T-helper 17 cell (primary cell): Measurements from ENCODE around the gene AOAH. TPM values are rescaled to one million over a fixed set of nuclear protein-coding genes. Genes with fewer than 3 reads are reported as not detected.

Experiments used
- ATAC-seq: fragments of 150-1000 bp; cut with Tn5 transposase; 2 replicates; pipeline ENCODE4 v1.10.0; 2021; ENCODE audit warnings: mild to moderate bottlenecking, moderate library complexity
- DNase-seq, 3 donors: peaks; one replicate each; pipeline versions ENCODE4 v3.0.0 to v3.0.0-alpha.2; 2020 to 2021
- H3K9me3 ChIP-seq: one replicate; pipeline ENCODE4 v1.7.0; 2013; ENCODE audit warnings: low read length, mild to moderate bottlenecking; ENCODE audit not compliant: control insufficient read depth, poor library complexity, severe bottlenecking
- H3K27ac Mint-ChIP-seq: one replicate; pipeline ENCODE4 v1.8.0; 2022; ENCODE audit warnings: mild to moderate bottlenecking, moderate library complexity, mixed read lengths
- H3K27me3 Mint-ChIP-seq: one replicate; pipeline ENCODE4 v1.8.0; 2022; ENCODE audit warnings: mixed read lengths
- H3K36me3 Mint-ChIP-seq: one replicate; pipeline ENCODE4 v1.8.0; 2022; ENCODE audit warnings: low read depth, mixed read lengths
- H3K4me1 Mint-ChIP-seq: one replicate; pipeline ENCODE4 v1.8.0; 2022; ENCODE audit warnings: mild to moderate bottlenecking, mixed read lengths
- H3K4me3 Mint-ChIP-seq: one replicate; pipeline ENCODE4 v1.8.0; 2022; ENCODE audit warnings: mild to moderate bottlenecking, moderate library complexity, mixed read lengths
- total RNA-seq, 4 donors: library from RNA in 2 of 4; stranded (reverse) in 2 of 4; gene quantifications; one replicate each; pipeline ENCODE4 v1.2.3 and lab custom pipeline; 2022 to 2026

The AOAH gene
- total RNA-seq, 2 donors from 2014 or later, result 2.6 to 7.0 TPM

DNA sequence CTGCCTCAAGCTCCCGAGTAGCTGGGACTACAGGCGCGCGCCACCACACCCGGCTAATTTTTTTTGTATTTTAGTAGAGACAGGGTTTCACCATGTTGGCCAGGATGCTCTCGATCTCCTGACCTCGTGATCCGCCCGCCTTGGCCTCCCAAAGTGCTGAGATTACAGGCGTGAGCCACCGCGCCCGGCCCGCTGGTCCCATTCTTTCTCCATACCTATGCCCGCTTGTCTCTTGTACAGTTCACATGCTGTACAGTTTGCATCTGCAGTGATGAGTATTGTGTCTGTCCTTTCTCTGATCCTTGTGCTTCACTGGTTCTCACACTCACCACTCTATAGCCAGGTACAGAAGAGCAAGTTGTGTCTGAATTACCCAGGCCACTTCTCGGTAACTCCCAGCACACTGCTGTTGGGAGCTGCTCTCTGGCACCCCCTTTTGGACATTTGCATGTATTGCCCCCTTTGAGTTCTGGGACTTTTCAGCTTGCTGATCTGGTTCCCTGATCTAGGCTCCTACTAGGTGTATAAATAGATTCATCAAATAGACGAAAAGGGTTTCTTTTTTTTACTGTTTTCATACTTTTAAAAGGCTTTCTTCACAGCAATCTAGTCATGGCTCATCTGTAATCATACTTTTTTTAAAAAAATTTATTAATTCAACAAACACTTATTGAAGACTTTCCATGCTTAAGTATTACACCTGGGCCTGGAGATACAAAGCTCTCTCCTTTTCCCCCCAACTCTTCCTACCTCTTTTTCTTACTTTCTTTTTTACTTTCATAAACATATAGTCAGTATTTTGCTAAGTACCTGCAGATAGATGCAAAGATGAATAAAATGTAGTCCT lies 53.5 kb downstream of the AOAH start:
- no peaks in the 10 kb centered on the region for H3K9me3 ChIP-seq
- ATAC-seq, result peak; percentile 97
- H3K4me1 Mint-ChIP-seq, result peaks cover 3% of the 10 kb centered on the region
- peak; percentile 19 to 58 (median 40) for DNase-seq
- no peak overlapping the region for H3K27ac Mint-ChIP-seq
- no peak overlapping the region for H3K4me3 Mint-ChIP-seq
- peaks cover 3% of the 10 kb centered on the region for H3K36me3 Mint-ChIP-seq
- peaks cover 12% of the 10 kb centered on the region for H3K27me3 Mint-ChIP-seq

- H3K27me3 Mint-ChIP-seq, result peaks cover 12% of the 10 kb centered on the region
- peaks cover 3% of the 10 kb centered on the region for H3K36me3 Mint-ChIP-seq
- no peak overlapping the region for H3K4me3 Mint-ChIP-seq
- no peaks in the 10 kb centered on the region for H3K9me3 ChIP-seq
- ATAC-seq, result no peak
- DNase-seq, result no peak
- H3K4me1 Mint-ChIP-seq, result peaks cover 3% of the 10 kb centered on the region
- H3K27ac Mint-ChIP-seq, result no peak overlapping the region
Measured at GRCh38 chr7:36668750-36669149, 55.5 kb downstream of the AOAH start.

GRCh38 chr7:36668080-36668479 lies 56.2 kb downstream of the AOAH start:
- H3K27ac Mint-ChIP-seq, result no peak overlapping the region

GRCh38 chr7:36667007-36667745 lies 57.1 kb downstream of the AOAH start:
- DNase-seq, result no peak
- no peaks in the 10 kb centered on the region for H3K9me3 ChIP-seq
- Mint-ChIP-seq H3K4me1 (peaks cover 3% of the 10 kb centered on the region), H3K27me3 (peaks cover 12% of the 10 kb centered on the region), H3K27ac (no peak overlapping the region), H3K4me3 (no peak overlapping the region), H3K36me3 (peaks cover 3% of the 10 kb centered on the region)
- no peak for ATAC-seq

More at GRCh38 chr7:36668080-36668479, 56.2 kb downstream of the AOAH start:
- DNase-seq, result no peak
- no peak for ATAC-seq
- Mint-ChIP-seq H3K27me3 (peaks cover 12% of the 10 kb centered on the region), H3K4me3 (no peak overlapping the region), H3K4me1 (peaks cover 3% of the 10 kb centered on the region), H3K36me3 (peaks cover 3% of the 10 kb centered on the region)
- H3K9me3 ChIP-seq, result no peaks in the 10 kb centered on the region

DNA sequence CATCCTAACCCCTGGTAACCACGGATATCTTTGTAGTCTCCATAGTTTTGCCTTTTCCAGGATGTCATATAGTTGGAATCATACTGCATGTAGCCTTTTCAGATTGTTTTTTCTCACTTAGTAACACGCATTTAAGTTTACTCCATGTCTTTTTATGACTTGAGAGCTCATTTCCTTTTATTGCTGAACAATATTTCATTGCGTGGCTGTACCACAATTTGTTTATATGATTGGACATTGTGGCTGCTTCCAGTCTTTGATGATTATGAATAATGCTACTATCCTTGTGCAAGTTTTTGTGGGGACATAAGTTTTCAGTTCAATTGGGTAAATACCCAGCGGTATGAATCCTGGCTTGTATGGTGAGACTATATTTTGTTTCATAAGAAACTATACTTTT lies 60.8 kb downstream of the AOAH start:
- DNase-seq (no peak), ATAC-seq (no peak)
- H3K27me3 Mint-ChIP-seq, result no peaks in the 10 kb centered on the region
- no peak overlapping the region for H3K27ac Mint-ChIP-seq
- no peaks in the 10 kb centered on the region for H3K4me1 Mint-ChIP-seq
- H3K36me3 Mint-ChIP-seq, result no peaks in the 10 kb centered on the region
- no peaks in the 10 kb centered on the region for H3K9me3 ChIP-seq
- H3K4me3 Mint-ChIP-seq, result no peak overlapping the region

GRCh38 chr7:36661135-36661840 lies 63.0 kb downstream of the AOAH start:
- ATAC-seq (no peak), DNase-seq (no peak)
- H3K27ac Mint-ChIP-seq, result no peak overlapping the region
- H3K4me3 Mint-ChIP-seq, result no peak overlapping the region
- H3K9me3 ChIP-seq, result no peaks in the 10 kb centered on the region
- H3K36me3 Mint-ChIP-seq, result no peaks in the 10 kb centered on the region
- peaks cover 5% of the 10 kb centered on the region for H3K4me1 Mint-ChIP-seq
- H3K27me3 Mint-ChIP-seq, result no peaks in the 10 kb centered on the region

GRCh38 chr7:36659638-36660341 lies 64.5 kb downstream of the AOAH start:
- Mint-ChIP-seq H3K27ac (no peak overlapping the region), H3K4me3 (no peak overlapping the region), H3K36me3 (peaks cover 2% of the 10 kb centered on the region), H3K4me1 (peaks cover 5% of the 10 kb centered on the region), H3K27me3 (no peaks in the 10 kb centered on the region)
- H3K9me3 ChIP-seq, result no peaks in the 10 kb centered on the region
- no peak for DNase-seq
- ATAC-seq, result no peak

DNA sequence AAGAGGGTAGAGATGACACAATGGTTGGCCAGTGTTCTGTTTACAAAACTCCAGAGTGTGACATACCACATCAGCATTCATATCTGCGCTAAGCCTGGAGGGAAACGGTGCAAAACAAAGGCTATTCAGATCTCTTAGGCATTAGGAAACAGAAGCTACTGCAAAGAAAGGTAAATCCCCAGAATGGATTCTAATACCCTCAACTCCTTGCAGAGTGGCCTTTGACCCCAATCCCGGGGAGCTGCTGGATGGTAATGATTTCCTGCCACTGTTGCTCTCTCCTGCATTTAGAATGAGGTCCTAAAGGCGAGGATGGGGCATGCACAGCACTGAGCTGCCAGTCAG lies 65.2 kb downstream of the AOAH start:
- Mint-ChIP-seq H3K27me3 (no peaks in the 10 kb centered on the region), H3K4me1 (peaks cover 5% of the 10 kb centered on the region), H3K36me3 (peaks cover 2% of the 10 kb centered on the region)

DNA sequence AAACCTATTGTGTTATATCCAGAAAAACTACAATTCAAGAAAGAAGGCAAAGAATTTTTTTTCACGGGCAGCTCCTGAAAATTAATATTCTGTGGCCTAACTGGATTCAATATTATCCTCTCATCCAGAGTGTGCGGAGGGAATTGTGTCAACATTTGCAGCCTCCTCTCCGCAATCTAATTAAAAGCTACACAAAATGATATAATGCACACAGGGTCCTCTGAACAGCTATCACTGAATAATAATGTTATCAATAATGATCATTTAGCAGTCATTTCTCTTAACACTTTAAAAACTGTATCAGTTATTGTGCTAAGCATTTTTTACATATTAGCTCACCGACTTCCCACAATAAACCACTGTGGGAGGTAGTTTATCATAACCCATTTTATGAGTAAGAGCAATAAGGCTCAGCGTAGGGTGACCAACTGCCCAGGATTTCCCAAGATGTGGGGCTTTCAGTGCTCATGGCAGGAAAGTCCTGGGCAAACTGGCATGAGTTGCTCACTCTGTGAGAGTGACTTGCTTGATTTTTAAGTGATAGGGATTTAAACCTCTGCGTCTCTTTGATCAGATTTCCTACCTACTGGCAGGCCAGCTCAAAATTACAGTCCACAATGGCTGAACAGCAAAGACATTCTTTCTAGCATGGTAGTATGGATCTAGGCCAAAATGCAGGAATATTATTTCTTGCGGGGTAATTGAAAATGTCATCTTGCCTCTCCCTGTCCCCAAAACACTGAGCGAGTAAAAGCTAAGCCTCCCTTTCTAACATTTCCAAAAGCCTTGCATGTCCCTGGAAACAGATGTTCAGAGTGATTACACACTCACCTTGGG lies 65.7 kb downstream of the AOAH start:
- DNase-seq (no peak), ATAC-seq (no peak)
- H3K9me3 ChIP-seq, result no peaks in the 10 kb centered on the region
- Mint-ChIP-seq H3K27ac (no peak overlapping the region), H3K36me3 (peaks cover 2% of the 10 kb centered on the region), H3K4me3 (no peak overlapping the region), H3K4me1 (peaks cover 5% of the 10 kb centered on the region), H3K27me3 (no peaks in the 10 kb centered on the region)

More for the DNA sequence above, 65.2 kb downstream of the AOAH start:
- ATAC-seq, result no peak
- no peak overlapping the region for H3K27ac Mint-ChIP-seq
- DNase-seq, result no peak
- H3K9me3 ChIP-seq, result no peaks in the 10 kb centered on the region
- no peak overlapping the region for H3K4me3 Mint-ChIP-seq

DNA sequence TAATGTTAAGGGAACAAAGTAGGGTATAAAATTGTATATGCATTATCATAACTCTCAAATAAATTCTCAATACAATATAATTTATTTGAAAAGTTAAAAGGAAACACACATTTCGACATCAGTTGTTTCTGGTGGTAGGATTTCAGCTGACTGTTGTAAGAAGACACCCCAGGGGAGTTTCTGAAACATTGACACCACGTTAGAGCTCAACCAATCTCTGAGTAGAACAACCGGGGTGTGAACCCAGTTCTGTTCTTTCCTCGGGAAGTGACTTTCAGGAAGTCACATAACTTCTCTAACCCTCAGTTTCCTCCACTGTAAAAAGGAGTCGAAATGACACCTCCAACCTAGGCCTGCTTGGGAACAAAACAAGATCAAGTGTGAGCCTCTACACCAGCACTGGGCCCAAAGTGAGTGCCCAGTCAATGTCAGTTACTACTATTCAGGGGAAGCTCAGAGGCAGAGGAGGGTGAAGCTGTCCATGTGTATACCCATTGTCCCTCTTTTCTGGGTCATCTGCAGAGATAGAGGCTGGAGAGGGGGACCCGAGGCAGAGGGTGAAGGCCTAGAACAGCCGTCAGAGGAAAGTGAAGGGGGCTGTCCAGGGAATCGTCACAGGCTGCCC lies 67.1 kb downstream of the AOAH start:
- no peak for DNase-seq
- ATAC-seq, result no peak
- H3K27me3 Mint-ChIP-seq, result no peaks in the 10 kb centered on the region
- H3K27ac Mint-ChIP-seq, result peak overlapping the region; percentile 27
- peak overlapping the region; percentile 61 for H3K4me3 Mint-ChIP-seq
- H3K9me3 ChIP-seq, result no peaks in the 10 kb centered on the region
- peaks cover 5% of the 10 kb centered on the region for H3K4me1 Mint-ChIP-seq
- peaks cover 2% of the 10 kb centered on the region for H3K36me3 Mint-ChIP-seq

- H3K36me3 Mint-ChIP-seq, result peaks cover 2% of the 10 kb centered on the region
Measured at GRCh38 chr7:36654436-36654835, 69.9 kb downstream of the AOAH start.

More at GRCh38 chr7:36654436-36654835, 69.9 kb downstream of the AOAH start:
- ATAC-seq, result no peak
- peaks cover 5% of the 10 kb centered on the region for H3K27me3 Mint-ChIP-seq
- H3K27ac Mint-ChIP-seq, result no peak overlapping the region
- no peaks in the 10 kb centered on the region for H3K9me3 ChIP-seq
- no peak for DNase-seq
- no peak overlapping the region for H3K4me3 Mint-ChIP-seq
- H3K4me1 Mint-ChIP-seq, result peaks cover 5% of the 10 kb centered on the region
